Measurements from ENCODE around the gene MUC4.
"Not testable (repeated sequence)": the region's sequence is repeated elsewhere in the genome, so short reads cannot be mapped to it uniquely, and the experiment has no call there.

The MUC4 gene

DNA sequence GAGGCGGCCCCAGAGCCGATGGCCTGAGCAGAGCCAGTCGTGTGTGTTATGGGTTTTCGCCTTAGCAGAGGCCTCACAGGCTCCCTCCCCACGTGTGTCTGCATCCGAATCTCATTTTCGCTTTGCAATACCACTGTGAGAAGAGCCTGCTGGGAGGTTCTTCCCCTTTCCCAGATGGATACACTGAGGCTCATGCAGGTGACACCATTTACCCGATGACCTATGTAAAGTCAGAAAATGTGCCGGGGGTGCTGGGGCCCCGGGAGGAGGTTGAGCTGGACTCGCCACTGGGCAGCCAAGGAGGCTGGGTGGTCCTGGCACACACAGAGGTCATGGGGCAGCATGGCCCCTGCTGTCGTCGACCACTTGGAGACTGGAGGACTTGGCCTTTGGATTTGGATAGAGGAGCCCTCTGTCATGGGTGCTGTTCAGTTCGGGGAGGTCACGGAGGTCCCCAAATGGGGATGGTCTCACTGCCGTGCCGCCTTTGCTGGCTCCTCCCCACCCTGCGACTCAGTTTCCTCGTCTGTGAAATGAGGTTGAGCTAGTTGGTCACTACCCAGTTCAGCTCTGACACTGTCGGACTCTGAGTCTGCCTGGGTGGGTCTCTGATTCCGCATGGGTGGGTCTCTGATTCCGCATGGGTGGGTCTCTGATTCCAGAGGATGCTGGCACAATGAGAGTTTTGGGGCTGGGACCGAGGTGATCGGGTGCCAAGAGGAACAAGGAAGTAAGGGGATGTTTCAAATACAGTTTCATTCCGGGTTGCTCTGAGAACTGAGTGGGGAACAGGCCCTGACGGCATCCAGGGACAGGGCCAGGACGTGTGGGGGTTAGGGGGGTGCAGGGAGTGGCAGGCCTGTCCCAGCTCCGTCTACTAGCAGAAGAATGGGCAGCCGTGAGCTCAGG, 23.2 kb upstream of the MUC4 start:
- no peak for DNase-seq

DNA sequence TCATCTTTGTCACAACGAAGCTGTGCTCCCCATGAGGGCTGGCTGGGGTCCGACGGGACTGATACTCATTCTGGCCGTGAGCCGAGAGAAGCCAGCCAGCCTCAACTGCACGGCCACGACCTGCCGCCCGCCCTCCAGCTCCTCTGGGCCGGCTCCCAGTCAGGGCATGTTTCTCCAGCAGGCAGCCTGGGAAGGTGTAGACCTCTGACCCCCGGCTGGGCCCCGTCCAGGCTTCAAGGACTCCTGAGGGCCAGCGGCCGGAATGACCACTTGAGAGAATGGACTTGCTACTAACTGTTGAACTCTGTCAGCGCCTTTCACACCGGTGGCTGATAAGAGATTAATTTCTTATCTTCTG, 18.1 kb upstream of the MUC4 start:
- DNase-seq: no peak

DNA sequence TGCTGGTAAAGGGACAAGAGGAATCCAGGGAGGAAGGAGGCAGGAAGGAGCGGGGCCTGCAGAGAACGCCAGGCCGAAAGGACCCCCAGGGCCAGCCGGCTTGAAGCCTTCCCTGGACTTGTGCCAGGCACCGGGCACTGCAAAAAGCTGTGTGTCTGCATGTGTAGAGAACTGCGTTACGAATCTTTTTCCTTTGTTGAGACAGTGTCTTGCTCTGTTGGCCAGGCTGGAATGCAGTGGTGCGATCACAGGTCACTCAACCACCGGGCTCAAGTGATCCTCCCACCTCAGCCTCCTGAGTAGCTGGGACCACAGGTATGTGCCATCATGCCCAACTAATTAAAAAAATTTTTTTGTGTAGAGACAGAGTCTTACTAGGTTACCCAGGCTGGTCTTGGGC, 17.0 kb upstream of the MUC4 start:
- DNase-seq: no peak

DNA sequence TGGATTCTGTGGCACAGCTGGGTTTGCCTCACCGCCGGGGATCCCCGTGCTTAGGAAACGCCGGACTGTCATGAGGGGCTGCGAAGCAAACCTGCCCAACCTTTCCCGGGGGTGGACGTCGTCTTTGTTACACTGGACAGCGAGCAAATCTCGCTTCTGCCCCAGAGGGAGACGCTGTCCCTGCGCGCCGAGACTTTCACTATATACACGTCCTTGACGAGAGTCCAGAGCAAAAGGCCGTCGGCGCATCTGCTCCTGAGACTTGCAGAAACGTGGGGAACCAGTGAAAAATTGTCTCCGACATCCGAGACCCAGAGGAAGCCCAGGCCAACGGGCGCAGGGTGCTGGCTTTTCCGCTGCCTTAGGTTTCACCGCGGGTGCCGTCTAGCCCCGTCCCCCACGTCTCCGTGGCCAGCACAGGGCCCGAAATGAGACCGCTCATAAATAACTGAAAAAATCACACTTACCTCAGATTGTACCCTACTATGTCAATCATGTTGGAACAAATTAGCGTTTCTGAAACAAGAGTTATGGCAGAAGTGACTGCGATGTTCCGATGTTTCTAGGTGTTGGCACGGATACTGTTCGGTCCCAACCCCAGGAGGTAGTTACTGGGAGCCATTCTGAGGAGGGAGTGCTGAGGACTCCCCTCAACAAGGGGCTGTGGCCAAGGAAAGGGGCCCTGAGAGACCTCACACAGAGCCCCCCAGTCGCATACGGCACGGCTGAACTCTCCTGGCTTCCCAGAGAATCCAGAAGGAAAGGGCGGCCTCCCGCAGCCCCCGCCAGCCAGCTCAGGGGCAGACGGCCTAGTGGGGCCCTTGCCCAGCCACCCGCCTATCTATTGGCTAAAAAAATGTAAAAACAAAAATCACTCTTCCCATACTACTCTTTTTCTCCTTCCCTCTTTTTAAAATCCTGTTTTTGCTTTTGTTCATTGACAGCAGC, 14.4 kb upstream of the MUC4 start:
- no peak for DNase-seq

DNA sequence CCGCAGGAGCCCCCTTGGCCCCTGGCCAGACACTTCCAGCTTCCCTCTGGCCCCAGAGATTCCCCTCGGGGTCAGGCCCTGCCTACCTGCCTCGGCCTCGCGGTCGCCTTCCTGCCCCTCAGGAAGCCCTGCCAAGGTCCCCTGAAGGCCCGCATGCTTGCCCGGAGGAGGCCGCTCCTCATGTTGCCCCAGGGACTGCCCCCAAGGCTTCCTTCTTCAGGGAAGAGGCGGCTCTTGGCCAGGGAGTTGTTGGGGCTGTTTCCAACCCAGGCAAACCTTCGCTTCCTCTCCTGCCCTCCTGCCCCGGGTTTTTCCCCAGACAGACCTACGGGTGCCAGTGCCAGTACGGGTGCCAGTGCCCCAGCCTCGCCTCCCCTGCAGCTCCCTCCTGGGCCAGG, 13.5 kb upstream of the MUC4 start:
- DNase-seq: no peak

DNA sequence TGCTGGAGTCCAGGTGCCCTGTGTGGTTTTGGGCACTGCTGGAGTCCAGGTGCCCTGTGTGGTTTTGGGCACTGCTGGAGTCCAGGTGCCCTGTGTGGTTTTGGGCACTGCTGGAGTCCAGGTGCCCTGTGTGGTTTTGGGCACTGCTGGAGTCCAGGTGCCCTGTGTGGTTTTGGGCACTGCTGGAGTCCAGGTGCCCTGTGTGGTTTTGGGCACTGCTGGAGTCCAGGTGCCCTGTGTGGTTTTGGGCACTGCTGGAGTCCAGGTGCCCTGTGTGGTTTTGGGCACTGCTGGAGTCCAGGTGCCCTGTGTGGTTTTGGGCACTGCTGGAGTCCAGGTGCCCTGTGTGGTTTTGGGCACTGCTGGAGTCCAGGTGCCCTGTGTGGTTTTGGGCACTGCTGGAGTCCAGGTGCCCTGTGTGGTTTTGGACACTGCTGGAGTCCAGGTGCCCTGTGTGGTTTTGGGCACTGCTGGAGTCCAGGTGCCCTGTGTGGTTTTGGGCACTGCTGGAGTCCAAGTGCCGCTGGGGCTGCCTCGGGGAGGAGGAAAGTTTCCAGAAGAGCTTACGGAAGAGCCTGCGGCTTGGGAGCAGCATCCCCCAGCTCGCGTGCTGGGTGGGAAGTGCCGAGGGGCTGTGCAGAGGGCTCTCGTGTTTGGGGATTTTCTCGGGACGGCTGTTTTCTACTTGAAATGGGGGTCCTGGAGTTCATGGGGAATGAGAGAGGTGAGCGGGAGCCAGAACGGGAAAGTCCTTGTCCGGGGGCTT, 12.9 kb upstream of the MUC4 start:
- DNase-seq: not testable (repeated sequence)

DNA sequence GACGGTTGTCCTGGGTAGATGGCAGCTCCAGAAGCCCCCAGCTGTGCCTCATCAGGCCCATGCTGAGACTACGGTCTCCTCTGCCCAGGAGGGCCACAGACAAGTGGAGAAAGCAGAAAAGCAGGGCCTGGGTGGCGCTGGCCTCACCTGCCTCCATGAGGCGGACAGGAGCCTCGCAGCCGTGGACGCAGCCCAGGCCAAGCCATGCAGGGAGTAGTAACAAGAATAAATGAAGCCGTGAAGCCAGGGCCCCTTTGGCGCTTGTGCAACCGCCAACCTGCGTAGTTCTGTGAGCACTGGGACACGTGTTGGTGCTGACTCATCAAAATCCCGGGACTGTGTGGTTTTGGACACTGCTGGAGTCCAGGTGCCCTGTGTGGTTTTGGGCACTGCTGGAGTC, 12.3 kb upstream of the MUC4 start:
- no peak for DNase-seq

DNA sequence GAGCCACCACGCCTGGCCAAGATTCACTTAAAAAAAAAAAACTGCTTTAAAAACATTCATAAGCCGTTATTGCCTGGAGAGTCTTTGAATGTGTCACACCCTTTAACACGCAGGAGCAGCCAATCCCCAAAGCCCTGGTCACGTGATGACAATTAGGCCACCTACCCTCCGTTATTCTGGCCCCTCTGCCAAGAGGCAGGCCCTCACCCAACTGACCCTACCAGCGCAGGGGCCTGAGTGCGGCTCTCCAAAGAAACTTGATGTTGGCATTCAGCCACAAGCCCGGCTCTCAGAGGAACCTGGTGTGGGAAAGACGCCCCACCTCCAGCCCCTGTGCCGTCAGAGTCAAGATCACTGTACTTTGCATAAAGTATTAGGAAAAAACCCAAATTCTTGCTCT, 11.6 kb upstream of the MUC4 start:
- no peak for DNase-seq

DNA sequence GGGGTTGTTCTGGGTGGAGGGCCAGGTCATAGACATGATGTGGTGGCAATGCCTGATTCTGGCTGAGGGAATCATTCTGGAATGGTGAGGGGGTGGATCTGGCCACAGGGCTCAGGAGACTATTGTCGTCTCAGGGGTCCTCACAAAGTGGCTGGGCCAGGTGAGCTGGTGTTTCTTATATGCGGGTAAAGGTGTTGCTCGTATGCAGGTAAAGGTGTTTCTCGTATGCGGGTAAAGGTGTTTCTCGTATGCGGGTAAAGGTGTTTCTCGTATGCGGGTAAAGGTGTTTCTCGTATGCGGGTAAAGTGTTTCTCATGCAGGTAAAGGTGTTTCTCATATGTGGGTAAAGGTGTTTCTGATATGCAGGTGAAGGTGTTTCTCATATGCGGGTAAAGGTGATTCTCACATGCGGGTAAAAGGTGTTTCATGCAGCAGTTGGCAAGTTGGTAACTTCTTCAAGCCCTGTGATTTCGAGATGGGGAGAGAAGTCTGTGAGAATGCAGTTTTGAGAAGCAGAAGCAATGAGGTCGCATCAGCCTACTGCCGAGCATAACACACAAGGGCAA, 10.5 kb upstream of the MUC4 start:
- no peak for DNase-seq

DNA sequence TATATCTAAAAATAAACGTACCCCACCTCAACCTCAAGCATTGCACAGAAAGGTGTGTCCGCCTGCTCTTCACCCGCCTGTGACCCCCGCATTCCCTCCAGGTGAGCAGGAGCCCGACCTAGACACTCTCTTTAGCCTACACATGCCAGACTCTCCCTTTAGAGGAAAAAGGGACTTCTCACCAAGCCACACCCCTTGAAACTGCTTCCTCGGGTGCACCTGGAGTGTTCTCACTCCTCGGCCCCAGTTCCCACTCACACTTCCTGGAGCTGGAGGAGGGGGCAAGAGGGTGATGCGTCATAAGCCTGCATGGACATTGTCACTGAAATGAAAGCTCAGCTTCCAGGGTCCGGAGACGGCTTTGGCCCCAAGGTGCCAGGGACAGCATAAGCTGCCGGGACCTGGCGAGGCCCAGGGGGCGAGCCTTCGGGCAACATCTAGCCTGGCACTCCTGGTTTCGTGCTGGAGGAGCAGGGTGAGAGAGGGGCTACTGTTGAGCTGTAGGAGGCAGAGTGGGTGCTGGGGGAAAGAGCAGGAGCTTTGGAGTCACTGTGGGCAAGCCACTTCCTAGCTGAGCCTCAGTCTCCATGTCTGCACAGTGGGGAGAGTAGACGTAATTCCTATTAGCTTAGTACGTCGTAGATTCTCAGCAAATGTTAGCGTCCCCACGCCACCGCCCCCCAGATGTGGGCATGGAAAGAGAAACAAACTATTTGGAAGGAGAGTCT, 9.8 kb upstream of the MUC4 start:
- no peak for DNase-seq

DNA sequence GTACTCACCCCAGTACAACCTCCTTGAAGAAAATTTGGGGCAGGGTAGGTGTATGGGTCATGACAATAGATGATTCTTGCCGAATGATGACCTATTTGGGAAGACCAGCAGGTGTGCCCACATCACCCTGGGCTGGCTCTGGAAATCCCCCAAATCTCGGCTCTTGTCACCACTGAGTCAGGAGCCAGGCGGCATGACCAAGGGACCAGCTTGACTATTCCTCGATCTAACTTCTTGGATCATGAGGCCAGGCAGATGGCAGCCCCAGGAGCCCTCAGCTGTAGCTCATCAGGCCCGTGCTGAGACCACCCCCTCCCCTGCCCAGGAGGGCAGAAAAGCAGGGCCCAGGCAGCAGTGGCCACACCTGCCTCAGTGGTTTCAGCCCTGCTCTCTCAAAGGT, 9.2 kb upstream of the MUC4 start:
- DNase-seq: no peak

DNA sequence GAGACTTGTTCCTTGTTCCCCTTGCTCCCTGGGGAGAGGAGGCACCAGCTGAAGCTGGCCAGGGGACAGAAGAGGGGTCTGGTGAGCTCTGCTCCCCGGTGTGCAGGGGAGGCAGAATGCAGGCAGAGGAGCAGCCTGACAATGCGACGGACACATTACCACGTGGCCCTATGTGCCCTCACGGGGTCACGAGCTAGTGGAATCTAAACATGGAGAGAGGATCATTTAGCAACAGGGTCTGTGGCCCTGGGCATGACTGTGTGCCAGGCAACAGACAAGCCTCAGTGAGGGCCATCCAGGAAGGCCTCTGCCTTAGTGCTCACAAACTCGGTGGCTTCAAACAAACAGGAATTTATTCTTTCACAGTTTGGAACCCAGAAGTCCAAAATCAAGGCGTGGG, 8.5 kb upstream of the MUC4 start:
- DNase-seq: no peak

DNA sequence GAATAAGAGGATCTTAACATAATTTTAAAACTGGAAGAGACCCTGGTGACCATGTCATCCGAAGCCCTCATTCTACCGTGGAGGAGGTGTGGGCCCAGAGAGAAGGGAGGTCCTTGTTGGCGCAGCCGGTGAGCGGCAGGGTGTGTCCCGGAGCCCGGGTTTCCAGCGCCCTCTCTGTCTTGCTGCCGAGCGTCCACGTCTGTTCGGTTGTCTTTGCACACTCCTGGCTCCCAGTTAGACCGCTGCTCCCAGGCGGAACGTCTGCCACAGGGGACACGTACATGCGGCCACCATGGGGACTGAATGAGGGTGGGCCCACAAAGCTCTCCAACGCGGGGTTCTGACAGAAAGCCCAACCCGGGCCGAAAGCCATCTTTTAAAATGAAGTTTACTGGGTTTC, 6.6 kb upstream of the MUC4 start:
- no peak for DNase-seq

DNA sequence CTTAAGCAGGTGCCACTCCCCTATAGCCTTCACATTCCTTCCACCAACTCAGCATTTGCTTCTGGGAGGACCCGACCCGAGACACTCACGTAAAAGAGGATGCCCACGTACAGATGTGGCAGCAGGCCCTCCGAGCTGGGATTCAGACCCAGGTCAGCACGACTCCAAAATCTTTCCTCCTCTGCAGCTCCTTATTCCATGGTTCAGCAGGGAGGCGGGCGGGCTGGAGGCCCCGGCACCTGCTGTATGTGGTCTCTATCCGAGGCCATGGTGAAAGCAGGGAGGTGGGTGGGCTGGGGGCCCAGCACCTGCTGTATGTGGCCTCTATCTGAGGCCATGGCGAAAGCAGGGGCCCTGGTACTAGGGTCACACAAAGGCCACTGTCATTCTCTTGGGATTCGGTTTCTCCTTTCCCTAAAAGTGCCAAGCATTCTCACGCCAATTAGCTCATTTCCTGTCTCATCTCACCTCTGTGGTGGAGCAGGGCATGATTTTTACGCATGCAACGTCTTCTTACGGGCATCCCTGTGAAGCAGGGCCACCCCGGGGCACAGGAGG, 5.9 kb upstream of the MUC4 start:
- DNase-seq: no peak

DNA sequence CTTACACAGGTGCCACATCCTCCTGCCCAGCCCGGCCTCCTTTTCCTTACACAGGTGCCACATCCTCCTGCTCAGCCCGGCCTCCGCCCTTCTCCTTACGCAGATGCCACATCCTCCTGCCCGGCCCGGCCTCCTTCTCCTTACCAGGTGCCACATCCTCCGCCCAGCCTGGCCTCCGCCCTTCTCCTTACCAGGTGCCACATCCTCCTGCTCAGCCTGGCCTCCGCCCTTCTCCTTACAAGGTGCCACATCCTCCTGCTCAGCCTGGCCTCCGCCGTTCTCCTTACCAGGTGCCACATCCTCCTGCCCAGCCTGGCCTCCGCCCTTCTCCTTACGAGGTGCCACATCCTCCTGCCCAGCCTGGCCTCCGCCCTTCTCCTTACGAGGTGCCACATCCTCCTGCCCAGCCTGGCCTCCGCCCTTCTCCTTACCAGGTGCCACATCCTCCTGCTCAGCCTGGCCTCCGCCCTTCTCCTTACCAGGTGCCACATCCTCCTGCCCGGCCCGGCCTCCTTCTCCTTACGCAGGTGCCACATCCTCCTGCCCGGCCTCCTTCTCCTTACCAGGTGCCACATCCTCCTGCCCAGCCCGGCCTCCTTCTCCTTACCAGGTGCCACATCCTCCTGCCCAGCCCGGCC, 4.7 kb upstream of the MUC4 start:
- DNase-seq: not testable (repeated sequence)

DNA sequence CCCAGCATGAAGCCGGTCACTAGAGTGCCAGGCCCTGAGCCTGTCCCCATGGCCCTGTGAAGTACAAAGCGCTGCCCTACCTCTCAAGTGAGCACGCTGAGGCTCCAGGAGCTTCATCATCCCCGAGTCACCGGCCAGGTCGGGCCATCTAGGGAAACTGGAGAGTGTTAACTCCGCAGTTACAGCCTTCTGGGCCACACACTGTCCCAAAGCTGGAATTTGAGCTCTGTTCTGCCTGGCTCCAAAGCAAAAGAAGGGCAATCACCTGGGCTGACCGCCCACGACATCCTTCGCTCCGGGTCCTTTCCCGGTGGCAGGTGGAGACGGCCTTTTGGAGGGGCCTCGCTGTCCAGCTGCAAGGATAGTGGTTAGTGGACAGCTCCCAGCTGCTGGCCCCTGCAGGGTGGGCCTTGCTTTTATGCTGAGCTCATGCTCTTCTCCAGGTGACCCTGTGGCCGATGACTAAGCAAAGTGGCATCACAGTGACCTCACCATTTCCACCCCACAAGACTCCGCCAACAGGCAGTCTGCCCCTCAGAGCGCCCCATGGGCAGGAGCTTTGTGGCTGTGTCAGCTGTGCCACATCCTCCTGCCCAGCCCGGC, 3.5 kb upstream of the MUC4 start:
- no peak for DNase-seq

DNA sequence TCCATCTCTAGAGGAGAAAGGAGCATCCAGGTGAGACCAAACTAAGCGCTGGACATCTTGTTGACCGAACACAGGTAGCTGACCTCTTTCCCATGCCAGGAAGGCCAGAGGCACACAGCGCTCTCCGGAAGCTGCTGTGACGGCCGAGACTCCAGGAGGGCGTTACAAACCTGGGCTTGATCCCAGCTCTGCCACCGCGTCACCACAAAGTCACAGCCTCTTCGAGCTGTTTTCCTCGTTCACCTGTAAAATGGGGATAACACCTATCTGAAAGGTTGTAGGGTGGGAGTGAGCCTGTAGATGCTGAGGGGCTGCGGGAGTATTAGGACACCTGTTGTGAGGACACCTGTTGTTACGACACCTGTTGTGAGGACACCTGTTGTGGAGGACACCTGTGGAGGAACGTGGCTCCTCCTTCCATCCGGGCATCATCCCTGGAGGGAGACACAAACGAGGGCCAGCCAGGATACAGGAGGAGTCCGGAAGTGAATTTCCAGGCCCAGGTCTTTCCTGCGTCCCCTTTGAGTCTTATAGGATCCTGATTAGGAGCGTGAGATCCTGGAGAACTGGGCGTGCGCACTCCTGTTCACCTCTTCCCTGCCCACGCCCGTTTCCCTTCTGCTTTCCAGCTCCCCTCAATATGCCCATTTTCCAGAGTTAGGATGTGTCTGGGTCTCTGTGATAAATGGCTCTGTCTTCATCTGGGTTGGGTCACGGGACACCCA, 2.3 kb upstream of the MUC4 start:
- DNase-seq: no peak

DNA sequence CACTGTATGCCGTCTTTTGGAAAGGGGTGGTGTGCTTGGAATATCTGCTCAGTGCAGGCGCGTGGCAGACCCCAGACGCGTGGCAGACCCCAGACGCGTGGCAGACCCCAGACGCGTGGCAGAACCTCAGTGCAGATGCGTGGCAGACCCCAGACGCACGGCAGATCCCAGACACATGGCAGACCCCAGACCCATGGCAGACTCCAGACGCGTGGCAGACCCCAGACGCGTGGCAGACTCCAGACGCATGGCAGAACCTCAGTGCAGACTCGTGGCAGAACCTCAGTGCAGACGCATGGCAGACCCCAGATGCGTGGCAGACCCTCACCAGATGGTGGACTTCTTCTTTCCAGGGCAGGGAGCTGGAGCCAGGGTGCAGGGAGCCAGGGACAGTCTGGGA, 637 bp upstream of the MUC4 start:
- DNase-seq: no peak

DNA sequence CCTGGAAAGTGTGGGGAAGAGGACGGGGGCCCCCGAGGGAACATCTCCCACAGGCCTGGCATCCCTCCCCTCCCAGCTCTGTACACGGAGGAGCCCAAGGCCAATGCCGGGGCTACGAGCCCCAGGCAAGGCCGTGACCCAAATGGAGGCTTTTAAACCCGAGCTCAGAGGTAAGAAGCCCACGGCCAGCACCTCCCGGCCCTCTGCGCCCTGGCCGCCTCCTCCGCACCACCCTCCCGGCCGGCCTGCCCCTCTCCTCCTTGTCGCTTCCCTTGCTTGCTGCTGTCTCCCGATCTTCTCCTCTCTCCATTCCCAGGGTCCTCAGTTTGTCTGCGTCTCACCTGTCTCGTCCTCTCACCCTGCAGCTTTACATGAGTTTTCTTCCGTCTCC, 1.3 kb downstream of the MUC4 start:
- DNase-seq: no peak

DNA sequence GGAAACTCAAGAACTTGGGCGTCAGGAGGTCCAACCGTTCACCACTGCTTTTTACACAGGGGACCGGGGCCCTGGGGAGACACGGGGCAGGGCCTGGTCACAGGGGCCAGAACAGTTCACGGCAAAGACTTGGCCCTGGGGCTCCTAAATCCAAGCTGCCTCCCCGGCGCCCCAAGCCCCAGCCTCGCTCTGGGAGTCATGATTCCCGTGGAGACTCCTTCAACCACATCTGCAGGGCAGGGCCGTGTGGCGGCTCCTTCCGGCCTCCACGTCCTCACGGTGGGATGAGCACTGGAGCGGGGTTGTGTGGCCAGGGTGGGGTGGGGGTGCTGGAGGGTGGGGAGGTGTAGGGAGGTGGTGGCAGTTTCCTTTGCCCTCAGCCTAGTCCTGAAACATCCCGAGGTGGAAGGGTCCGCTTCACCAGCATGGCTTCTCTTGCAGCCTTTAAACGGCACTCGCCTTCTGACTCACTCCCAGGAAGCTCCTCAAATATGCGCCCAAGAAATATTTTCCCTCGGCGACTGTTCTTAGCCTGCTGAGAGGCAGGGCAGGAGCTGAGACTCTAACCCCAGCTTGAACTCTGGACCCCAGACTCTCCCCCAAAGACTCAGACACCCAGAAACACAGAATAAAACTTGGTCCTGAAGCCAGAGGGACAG, 1.8 kb downstream of the MUC4 start:
- DNase-seq: no peak

All from activated CD4-positive, alpha-beta T cell treated with anti-CD3 and anti-CD28 coated beads, Interleukin-2, amount 50 U/mL, for 4 hours (primary cell).